Erythroblast (primary cell): Measurements from ENCODE around the gene C10orf105.

Experiments
- DNase-seq, 2 experiments: peaks; one replicate each; lab custom pipeline; 2025; lab: John Stamatoyannopoulos, UW
- GATA1 ChIP-seq: IDR thresholded peaks from 2 replicates; pipeline ENCODE4 v1.6.1; 2011; ENCODE audit warnings: low read depth, mild to moderate bottlenecking, control low read depth, low read length, moderate library complexity
- POLR2A ChIP-seq: IDR thresholded peaks from 2 replicates; pipeline ENCODE4 v1.6.1; 2011; ENCODE audit warnings: mild to moderate bottlenecking, low read length

C10orf105 gene

DNA sequence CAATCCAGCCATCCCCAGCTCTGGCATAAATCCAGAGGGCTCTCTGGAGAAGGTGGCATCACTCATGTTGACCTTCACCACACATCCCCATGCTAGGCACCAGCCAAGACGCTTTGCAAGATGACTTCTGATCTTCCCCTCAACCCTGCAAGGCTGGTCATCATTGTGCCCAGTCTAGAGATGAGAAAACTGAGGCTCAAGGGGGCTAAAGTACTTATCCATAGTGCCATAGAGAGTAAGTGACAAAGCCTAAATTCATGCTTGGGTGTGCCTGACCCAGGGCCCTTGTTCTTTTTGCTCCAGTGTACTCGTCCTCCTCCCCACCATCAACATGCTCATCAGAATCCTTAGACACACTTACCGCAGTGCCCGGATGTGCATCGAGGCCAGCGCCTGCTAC lies 1.7 kb upstream of the C10orf105 start:
- no peak for TF ChIP-seq GATA1
- no peak for TF ChIP-seq POLR2A
- no peak for DNase-seq

DNA sequence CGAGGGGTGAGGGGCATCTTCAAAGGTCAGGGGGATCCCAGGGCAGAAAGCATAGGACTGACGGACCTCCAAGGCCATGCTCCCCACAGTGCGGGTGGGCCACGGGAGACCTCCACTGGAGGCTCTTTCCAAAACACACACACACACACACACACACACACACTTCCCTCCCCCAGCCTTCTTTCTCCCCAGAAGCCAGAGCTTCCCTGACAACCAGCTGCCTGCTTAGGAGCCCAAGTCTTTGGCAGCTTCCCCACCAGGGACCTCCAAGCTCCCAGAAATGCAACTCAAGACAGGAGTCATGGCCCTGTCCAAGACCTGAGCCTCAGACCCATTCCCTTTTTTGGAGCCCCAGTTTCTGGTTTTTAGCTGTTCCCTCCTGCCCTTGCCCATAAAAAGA lies 710 bp upstream of the C10orf105 start:
- TF ChIP-seq GATA1 = no peak
- no peak for TF ChIP-seq POLR2A
- DNase-seq = no peak

DNA sequence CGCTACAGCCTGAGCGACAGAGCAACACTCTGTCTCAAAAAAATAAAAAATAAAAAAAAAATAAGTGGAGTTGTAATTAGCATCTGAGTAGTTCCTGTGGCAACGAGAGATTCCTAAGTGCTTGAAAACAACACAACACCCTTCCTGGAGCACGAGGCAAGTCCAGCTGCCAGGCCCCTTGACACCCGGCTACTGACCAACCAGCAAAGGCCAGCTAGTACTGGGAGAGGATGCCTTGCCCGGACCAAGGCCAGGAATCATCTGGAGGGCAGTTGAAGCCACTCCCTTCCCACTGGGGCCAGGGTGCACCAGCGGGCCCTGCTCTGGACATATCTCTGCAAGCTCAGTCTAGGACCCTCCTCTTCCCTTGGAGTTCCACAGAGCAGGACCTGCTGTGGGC lies 536 bp downstream of the C10orf105 start:
- DNase-seq = no peak
- no peak for TF ChIP-seq POLR2A
- TF ChIP-seq GATA1 = no peak

DNA sequence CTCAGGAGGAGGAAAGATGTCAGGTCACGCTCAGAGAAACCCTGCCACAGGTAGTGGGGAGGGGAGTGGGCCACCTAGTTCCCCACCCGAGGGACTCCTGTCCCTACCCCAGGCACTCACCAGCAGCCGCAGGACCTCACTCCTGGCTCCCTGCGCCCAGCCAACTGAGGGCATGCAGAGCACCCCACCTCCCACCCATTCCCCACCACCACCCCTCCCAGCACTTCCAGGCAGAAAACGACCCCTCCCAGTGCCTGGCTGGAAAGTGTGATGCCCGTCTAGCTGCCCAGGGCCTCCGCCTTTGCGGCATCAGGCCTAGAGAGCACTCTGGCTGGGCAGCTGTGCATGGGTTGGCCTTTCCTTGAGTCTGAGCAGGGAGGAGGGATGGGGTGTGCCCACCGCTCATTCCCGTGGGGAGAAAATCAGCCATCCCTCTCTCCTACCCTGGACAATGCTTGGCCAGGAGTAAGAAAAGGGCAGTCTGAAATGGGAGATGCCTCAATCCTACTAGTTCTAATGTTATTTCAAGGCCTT lies 1.3 kb downstream of the C10orf105 start:
- TF ChIP-seq GATA1 (no peak), POLR2A (no peak)
- no peak for DNase-seq

DNA sequence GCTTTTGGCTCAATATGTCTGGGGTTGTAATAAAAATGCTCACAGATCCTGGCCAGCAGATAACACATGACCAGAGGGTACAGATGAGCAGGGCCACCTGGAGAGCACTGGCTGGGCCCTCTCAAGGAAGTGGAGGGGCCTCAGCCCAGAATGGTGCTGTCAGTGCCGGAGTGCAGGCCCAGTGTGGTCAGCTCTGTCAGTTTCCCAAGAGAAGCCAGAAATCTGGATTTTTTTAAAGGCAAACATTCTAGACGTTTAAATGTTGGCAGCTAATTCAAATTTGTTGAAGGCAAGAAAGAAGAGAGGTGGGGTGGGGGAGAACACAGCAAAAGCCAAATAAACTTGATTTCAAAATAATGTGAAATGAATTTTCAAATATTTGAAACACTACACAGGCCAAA lies 2.0 kb downstream of the C10orf105 start:
- DNase-seq = no peak
- no peak for TF ChIP-seq POLR2A
- TF ChIP-seq GATA1 = no peak

DNA sequence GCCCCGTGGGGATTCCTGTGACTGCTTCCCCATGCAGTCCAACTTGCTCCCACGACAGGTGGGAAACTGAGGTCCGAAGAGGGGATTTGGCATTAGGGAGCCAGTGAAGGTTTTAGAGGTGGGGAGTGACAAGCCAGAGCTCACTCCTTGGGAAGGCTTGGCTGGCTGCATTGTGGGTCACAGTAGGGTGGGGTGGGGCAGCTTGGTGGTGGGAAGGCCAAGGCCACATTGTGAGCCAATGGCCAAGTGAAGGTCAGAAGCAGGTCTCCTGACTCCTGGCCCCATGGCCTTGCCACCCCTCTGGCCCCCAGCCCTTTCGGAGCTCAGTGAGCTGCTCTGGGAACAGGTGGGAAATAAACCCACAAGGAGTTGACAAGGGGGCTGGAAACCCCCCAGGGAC lies 2.5 kb downstream of the C10orf105 start:
- TF ChIP-seq POLR2A (no peak), GATA1 (no peak)
- DNase-seq = no peak

DNA sequence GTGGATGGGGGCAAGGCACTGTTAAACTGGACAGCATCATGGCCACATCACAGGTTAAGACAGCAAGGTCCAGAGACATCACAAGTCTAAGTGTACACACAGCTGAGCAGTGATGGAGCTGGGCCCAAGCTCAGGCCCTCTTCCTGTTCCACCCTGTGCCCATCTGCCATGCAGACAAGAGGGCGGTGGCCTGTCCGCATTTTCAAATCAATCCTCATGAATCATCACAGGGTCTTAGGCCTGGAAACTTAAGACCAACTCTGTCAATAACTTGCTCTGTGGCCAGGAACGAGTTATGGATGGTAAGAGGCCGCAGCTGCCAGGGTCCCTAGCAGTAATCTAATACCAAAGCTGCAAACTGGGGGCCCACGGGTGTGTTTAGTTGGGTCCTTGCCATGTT lies 3.2 kb downstream of the C10orf105 start:
- no peak for DNase-seq
- TF ChIP-seq GATA1 (no peak), POLR2A (no peak)

DNA sequence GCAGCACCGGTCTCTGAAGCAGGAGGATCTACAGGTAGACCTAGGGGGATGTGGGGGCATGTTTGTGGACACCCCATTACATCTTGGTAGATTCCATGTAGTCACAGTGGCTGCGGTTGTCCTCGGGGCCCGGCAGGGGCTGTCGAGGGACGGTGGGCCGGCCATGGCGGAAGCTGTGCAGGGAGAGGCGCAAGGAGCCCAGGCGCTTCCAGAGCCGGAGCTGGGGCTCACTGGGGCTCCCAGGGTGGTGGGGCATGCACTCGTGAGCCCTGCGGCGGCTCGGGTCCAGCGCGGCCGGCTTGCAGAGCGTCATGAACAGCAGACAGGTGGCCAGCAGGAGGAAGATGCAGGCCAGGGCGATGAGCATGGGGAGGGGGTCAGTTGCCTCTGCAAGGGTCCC lies 3.7 kb downstream of the C10orf105 start:
- no peak for DNase-seq
- no peak for TF ChIP-seq POLR2A
- no peak for TF ChIP-seq GATA1

DNA sequence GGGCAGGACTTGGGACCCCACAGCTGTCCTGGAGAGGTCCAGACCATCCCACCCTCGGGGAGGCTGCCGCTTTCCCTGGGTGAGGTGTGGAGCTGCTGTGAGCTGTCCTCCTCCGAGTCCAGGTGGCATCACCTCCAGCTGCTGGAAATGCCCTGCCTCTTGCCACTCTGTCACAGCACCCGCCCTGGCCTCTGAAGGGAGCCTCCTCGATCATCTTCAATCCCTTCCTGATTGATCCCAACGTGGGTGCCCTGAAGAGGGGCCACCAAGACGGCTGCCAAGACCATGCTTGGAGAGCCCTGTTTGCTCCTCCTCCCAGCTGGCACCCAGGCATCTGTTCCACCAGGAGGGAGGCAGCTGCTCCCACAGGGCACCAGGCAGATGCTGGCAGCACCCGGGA lies 4.6 kb downstream of the C10orf105 start:
- no peak for DNase-seq
- TF ChIP-seq POLR2A (no peak), GATA1 (no peak)

DNA sequence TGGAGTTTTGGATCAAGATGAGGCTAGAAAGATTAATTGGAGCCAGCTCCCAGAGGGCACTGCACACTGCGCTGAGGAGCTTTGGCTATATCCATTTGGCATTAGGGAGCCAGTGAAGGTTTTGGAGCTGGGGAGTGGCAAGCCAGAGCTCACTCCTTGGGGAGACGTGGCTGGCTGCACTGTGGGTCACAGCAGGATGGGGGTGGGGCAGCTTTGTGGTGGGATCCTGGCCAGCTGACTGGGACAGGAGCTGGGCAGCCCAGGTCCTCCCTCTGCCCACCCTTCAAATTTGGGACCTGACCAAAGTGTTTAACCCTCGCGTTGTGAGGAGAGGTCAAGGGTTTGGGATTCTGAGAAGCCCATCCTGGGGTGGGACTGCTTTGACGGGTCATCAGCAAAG lies 5.0 kb downstream of the C10orf105 start:
- DNase-seq = no peak
- TF ChIP-seq GATA1 (no peak), POLR2A (no peak)

DNA sequence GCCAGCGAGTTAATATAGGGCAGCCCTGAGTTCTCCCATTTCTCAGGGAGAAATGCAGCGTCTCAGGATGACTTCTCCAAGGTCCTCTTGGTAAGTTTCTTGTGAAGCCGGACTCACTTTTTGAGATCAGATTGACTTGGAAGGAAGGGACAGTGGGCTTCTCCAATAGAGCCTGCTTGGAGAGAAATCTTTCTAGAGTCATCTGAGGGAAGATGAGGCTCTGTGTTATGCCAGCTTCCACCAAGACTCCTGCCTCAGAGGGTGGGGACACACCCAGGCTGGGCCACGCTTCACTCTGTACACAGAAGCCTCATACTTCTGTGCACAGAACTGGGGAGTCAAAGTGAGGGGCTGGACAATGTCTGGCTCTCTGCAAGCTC lies 5.6 kb downstream of the C10orf105 start:
- TF ChIP-seq GATA1 (no peak), POLR2A (no peak)
- peak in 1 of 2 experiments; percentile 29 for DNase-seq

DNA sequence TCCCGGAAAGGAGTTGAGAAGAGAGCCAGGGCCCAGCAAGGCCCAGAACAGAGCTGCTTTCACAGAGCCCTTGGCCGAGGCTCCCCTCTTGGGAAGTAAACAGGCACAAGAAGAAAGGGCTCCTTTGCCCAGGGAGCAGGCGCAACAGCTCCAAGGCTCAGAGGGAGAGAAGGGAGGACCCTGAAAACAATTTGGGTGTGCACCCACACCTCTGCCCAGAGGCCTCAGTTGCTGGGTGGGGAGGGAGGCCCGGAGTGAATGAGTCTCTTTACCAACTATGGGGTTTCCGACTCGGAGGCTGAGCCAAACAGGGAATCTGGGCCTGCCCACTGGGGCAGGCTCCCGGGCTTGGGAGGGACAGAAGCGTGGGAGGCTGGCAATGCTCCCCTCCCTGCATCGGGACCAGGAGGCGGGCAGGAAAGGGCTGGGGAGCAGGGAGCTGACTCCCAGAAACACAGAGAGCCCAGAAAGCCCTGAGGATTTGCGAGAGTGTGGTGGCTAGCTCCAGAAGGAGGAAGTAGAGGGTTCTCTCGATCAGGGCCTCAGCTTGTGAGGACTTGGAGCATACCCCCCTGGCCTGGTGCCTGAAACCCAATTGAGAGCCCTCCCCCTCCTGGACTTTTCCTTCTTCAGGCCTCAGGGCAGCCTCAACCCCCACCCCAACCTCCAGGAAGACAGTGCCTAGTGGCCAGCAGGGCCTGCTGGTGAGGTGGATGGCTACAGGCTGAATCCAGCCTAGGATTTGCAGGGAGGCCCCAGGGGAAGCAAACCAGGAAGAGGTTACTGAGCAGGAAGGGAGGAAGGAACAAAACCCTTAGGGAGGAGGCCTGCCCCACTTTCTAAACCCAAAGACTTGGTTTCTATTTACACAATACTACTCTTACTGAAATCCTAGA lies 6.2 kb downstream of the C10orf105 start:
- DNase-seq = peak in 1 of 2 experiments; percentile 57
- TF ChIP-seq POLR2A = no peak
- TF ChIP-seq GATA1 = no peak

DNA sequence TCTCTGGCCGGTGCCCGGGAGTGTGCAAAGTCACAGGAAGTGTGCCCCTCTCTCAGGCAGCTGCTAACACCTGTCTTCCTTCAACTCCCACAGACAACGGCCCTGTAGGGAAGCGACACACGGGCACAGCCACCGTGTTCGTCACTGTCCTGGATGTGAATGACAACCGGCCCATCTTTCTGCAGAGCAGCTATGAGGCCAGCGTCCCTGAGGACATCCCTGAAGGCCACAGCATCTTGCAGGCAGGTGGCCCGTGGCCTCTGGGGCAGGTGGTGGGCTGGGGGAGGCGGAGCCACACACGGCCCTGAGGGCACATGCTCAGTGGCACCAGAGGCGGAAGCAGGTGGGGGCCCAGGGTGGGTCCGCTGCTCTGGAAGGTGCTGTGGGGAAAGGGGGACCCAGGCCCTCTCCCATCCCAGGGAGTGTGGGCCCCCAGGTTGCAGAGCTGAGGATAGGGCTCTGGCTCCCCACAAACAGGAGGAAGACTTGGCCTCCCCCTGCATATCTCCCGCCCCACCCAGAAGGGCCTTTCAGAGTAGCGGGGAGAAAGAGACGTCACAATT lies 6.9 kb downstream of the C10orf105 start:
- peak in 1 of 2 experiments; percentile 56 for DNase-seq

DNA sequence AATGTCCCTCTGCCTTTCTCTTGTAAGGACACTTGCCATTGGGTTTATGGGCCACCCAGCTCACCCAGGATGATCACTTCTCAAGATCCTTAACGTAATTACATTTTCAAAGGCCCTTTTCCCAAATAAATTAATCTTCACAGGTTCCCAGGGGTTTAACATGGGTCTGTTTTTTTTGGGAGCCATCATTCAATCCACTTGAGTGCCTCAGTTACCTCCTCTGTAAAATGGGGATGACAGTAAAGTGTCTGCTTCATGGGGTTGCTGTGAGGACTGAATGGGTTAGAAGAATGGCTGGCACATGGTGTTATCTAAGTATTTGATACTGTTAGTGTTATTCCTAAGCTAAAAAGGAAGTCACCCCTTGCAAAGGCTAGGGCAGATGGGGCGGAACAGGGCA lies 7.4 kb downstream of the C10orf105 start:
- no peak for DNase-seq
- no peak for TF ChIP-seq POLR2A
- TF ChIP-seq GATA1 = no peak

More for the DNA sequence above, 6.9 kb downstream of the C10orf105 start:
- TF ChIP-seq GATA1 = no peak
- TF ChIP-seq POLR2A = no peak
